IMR-90 (cell line): ENCODE measurements around the gene SLC2A3. TPM values are rescaled to one million over a fixed set of nuclear protein-coding genes. Genes with fewer than 3 reads are reported as not detected.

Experiments used
- ATAC-seq: fragments of 200-7000 bp; cut with Tn5 transposase; 2 replicates; pipeline ENCODE4 v1.9.1; 2020; ENCODE audit warnings: low read depth, mild to moderate bottlenecking, moderate library complexity
- BruUV-seq: library from RNA; stranded (reverse); fragments of 400-500 nt; replicated peaks from 2 replicates; lab custom pipeline; 2021; lab: Mats Ljungman, UMichigan
- CTCF ChIA-PET: fragments of 300-600 bp; formaldehyde crosslinking; extraction: SDS; loops from one replicate; lab custom pipeline; 2021; ENCODE audit warnings: antibody characterized with exemption; lab: Yijun Ruan, JAX
- POLR2A ChIA-PET: fragments of 300-600 bp; sonication (Branson Sonifier 250); formaldehyde crosslinking; loops from one replicate; lab custom pipeline; 2022; ENCODE audit warnings: antibody characterized with exemption; ENCODE audit not compliant: unreplicated experiment; lab: Charles Lee
- DNase-seq: peaks from one replicate; pipeline ENCODE4 v3.0.0; 2013
- H2AFZ ChIP-seq: replicated peaks from 2 replicates; pipeline ENCODE3; 2013; ENCODE audit warnings: low read length, mild to moderate bottlenecking; ENCODE audit not compliant: poor library complexity
- H2AK5ac ChIP-seq: 2 replicates; pipeline ENCODE4 v1.6.1; 2013; ENCODE audit warnings: low read depth, low read length, inconsistent platforms
- H2AK9ac ChIP-seq: replicated peaks from 2 replicates; pipeline ENCODE3; 2013; ENCODE audit warnings: mild to moderate bottlenecking, low read depth, low read length, moderate library complexity; ENCODE audit not compliant: poor library complexity
- H2BK120ac ChIP-seq: 2 replicates; pipeline ENCODE4 v1.6.1; 2013; ENCODE audit warnings: low read depth, low read length, inconsistent platforms
- H2BK15ac ChIP-seq: 3 replicates; pipeline ENCODE4 v1.6.1; 2013; ENCODE audit warnings: low read depth, low read length, inconsistent platforms
- H2BK20ac ChIP-seq: 2 replicates; pipeline ENCODE4 v1.6.1; 2013; ENCODE audit warnings: low read depth, mild to moderate bottlenecking, inconsistent platforms, low read length, moderate library complexity
- H2BK5ac ChIP-seq: 2 replicates; pipeline ENCODE4 v1.6.1; 2013; ENCODE audit warnings: mild to moderate bottlenecking, low read depth, low read length, inconsistent platforms; ENCODE audit not compliant: poor library complexity, severe bottlenecking
- H3K14ac ChIP-seq: replicated peaks from 2 replicates; pipeline ENCODE4 v1.6.1; 2013; ENCODE audit warnings: low read depth, low read length, inconsistent platforms
- H3K18ac ChIP-seq: 2 replicates; pipeline ENCODE4 v1.6.1; 2013; ENCODE audit warnings: low read depth, low read length, control low read depth
- H3K23ac ChIP-seq: 2 replicates; pipeline ENCODE4 v1.6.1; 2013; ENCODE audit warnings: low read depth, low read length, inconsistent platforms
- H3K27ac ChIP-seq: 2 replicates; pipeline ENCODE4 v1.5.1; 2013; ENCODE audit warnings: mild to moderate bottlenecking, control low read depth, low read length; ENCODE audit not compliant: insufficient read depth
- H3K27me3 ChIP-seq: 2 replicates; pipeline ENCODE4 v1.6.1; 2013; ENCODE audit warnings: low read length; ENCODE audit not compliant: control insufficient read depth, insufficient read depth
- H3K36me3 ChIP-seq: 2 replicates; pipeline ENCODE4 v1.6.1; 2013; ENCODE audit warnings: low read length, mixed read lengths; ENCODE audit not compliant: control insufficient read depth, insufficient read depth
- H3K4ac ChIP-seq: 2 replicates; pipeline ENCODE4 v1.6.1; 2013; ENCODE audit warnings: low read depth, low read length, inconsistent platforms
- H3K4me1 ChIP-seq: 2 replicates; pipeline ENCODE4 v1.6.1; 2013; ENCODE audit warnings: low read length, mixed read lengths; ENCODE audit not compliant: control insufficient read depth, insufficient read depth
- H3K4me2 ChIP-seq: 2 replicates; pipeline ENCODE4 v1.6.1; 2013; ENCODE audit warnings: low read depth, mild to moderate bottlenecking, control low read depth, low read length, moderate library complexity
- H3K4me3 ChIP-seq: 2 replicates; pipeline ENCODE4 v1.5.1; 2013; ENCODE audit warnings: low read depth, mild to moderate bottlenecking, control low read depth, low read length, moderate library complexity; ENCODE audit not compliant: insufficient read depth
- H3K56ac ChIP-seq: 2 replicates; pipeline ENCODE4 v1.6.1; 2013; ENCODE audit warnings: low read length, inconsistent platforms; ENCODE audit not compliant: insufficient read depth; ENCODE audit errors: extremely low read depth
- H3K79me1 ChIP-seq, 2 experiments: 2 replicates each; pipeline ENCODE4 v1.6.1; 2013; ENCODE audit warnings: low read length in 2 of 2, inconsistent platforms in 1 of 2, low read depth in 1 of 2
- H3K9ac ChIP-seq: 2 replicates; pipeline ENCODE4 v1.6.1; 2013; ENCODE audit warnings: low read depth, low read length, control low read depth
- H3K9me1 ChIP-seq: 2 replicates; pipeline ENCODE4 v1.6.1; 2013; ENCODE audit warnings: low read length, inconsistent platforms; ENCODE audit not compliant: insufficient read depth
- H3K9me3 ChIP-seq: 2 replicates; pipeline ENCODE4 v1.6.1; 2013; ENCODE audit warnings: low read length; ENCODE audit not compliant: control insufficient read depth, insufficient read depth
- H4K20me1 ChIP-seq: 2 replicates; pipeline ENCODE4 v1.6.1; 2013; ENCODE audit warnings: low read length, inconsistent platforms; ENCODE audit not compliant: insufficient read depth
- H4K5ac ChIP-seq: 2 replicates; pipeline ENCODE4 v1.6.1; 2013; ENCODE audit warnings: mild to moderate bottlenecking, low read depth, low read length, control low read depth
- H4K8ac ChIP-seq, 2 experiments: 2 replicates each; pipeline ENCODE4 v1.6.1; 2013; ENCODE audit warnings: low read depth in 2 of 2, low read length in 2 of 2, control low read depth in 1 of 2, inconsistent platforms in 1 of 2
- H4K91ac ChIP-seq: 2 replicates; pipeline ENCODE4 v1.6.1; 2013; ENCODE audit warnings: low read depth, low read length, inconsistent platforms; ENCODE audit not compliant: insufficient read depth
- CHD1 ChIP-seq: IDR thresholded peaks from 2 replicates; pipeline ENCODE4 v1.6.1; 2012; ENCODE audit warnings: low read depth, low read length, improper control_type of control experiment
- WGBS, 2 experiments: methylation state at CpG; one replicate each; pipeline versions ENCODE4 v1.1.5 to v1.1.7; 2013; ENCODE audit warnings: missing lambda C conversion rate in 2 of 2; ENCODE audit not compliant: insufficient read length in 1 of 2; ENCODE audit errors: extremely low coverage in 2 of 2; 5-methylcytosine and 5-hydroxymethylcytosine counted together
- dilution Hi-C: fragments of 300-500 bp; cut with HindIII; formaldehyde crosslinking; loops from one replicate; pipeline ENCODE4 v1.14.3; 2018; ENCODE audit warnings: low sequenced_read_pairs; ENCODE audit not compliant: unreplicated experiment
- in situ Hi-C: fragments of 300-500 bp; cut with MboI; formaldehyde crosslinking; loops from 3 replicates; pipeline ENCODE4 v1.14.3; 2019; ENCODE audit warnings: low sequenced_read_pairs, inconsistent platforms, mixed read lengths
- intact Hi-C: fragments of 100-400 bp; cut with micrococcal nuclease; formaldehyde crosslinking; loops from 2 replicates; pipeline ENCODE4 v1.10.0; 2022
- polyA plus RNA-seq, 3 experiments: library from polyadenylated mRNA; depleted of rRNA; stranded (reverse); fragments of >200 nt; gene quantifications; 2 replicates each; pipeline ENCODE4 v1.2.3, GENCODE V29; 2012; ENCODE audit warnings: low replicate concordance in 1 of 3
- total RNA-seq: library from RNA; depleted of rRNA; stranded (reverse); fragments of >200 nt; gene quantifications from 2 replicates; pipeline ENCODE4 v1.2.3, GENCODE V29; 2012

Gene SLC2A3
- total and polyA plus RNA-seq, 2 of the 4 experiments (the other 2 are of a cell fraction), result 46.1 to 54.8 TPM

DNA sequence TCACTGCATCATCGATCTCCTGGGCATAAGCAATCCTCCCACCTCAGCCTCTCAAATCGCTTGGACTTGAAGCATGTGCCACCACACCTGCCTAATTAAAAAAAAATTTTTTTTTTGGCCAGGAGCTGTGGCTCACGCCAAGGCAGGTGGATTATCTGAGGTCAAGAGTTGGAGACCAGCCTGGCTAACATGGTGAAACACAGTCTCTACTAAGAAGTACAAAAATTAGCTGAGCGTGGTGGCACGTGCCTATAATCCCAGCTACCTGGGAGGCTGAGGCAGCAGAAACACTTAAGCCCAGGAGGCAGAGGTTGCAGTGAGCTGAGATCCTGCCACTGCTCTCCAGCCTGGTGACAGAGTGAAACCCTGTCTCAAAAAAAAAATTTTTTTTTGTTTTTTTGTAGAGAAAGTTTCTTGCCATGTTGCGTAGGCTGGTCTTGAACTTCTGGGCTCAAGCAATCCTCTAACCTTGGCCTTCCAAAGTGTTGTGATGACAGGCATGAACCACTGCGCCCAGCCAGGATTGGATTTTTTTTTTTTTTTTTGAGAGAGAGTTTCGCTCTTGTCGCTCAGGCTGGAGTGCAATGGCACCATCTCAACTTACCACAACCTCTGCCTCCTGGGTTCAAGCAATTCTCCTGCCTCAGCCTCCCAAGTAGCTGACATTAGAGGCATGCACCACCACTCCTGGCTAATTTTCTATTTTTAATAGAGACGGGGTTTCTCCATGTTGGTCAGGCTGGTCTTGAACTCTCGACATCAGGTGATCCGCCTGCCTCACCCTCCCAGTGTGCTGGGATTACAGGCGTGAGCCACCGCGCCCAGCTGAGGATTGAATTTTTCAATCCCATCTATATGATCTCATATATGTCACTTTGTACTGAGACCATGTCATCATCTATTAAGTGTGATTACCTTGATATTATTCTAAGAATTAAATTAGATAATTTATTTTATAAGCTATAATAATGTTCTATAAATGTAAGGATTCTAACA lies 12.4 kb downstream of the SLC2A3 start:
- no CpG with 5 or more reads among the region's 15 CpGs for whole genome bisulfite sequencing, 2 experiments
- ATAC-seq (no peak), DNase-seq (no peak)
- H3K9me3 ChIP-seq, result no peaks in the 10 kb centered on the region
- H3K27me3 ChIP-seq, result no peaks in the 10 kb centered on the region
- TF ChIP-seq CHD1, result no peak
- H2BK20ac ChIP-seq, result no peak overlapping the region
- H3K14ac ChIP-seq, result no peak overlapping the region
- peaks cover 12 to 37% of the 10 kb centered on the region in 2 experiments; a peak in 3 of 4 replicates for H3K79me1 ChIP-seq
- intact Hi-C loops (no loop called here), dilution Hi-C loops (no loop called here), in situ Hi-C loops (no loop called here)
- H3K9ac ChIP-seq, result no peak overlapping the region
- no peak overlapping the region for H3K4me2 ChIP-seq
- no peak overlapping the region for H4K91ac ChIP-seq
- H3K27ac ChIP-seq, result no peak overlapping the region
- H3K4me1 ChIP-seq, result 0 out of 2 replicates have a peak, but pooled peaks cover 1% of the 10 kb centered on the region
- ChIA-PET CTCF (no interaction called here), POLR2A (no interaction called here)
- H2BK15ac ChIP-seq, result no peak overlapping the region
- H4K20me1 ChIP-seq, result peaks cover 36% of the 10 kb centered on the region
- H3K56ac ChIP-seq, result no peak overlapping the region
- no peak overlapping the region for H4K8ac ChIP-seq
- H4K5ac ChIP-seq, result no peak overlapping the region
- peaks cover 68% of the 10 kb centered on the region for H3K36me3 ChIP-seq
- no peak overlapping the region for H3K23ac ChIP-seq
- no peak overlapping the region for H3K18ac ChIP-seq
- no peak overlapping the region for H2BK5ac ChIP-seq
- H2AK5ac ChIP-seq, result no peak overlapping the region
- no peak overlapping the region for H3K4me3 ChIP-seq
- no peak overlapping the region for H2BK120ac ChIP-seq
- no peak overlapping the region for H3K4ac ChIP-seq
- BruUV-seq, result no TSS peak
- no peak overlapping the region for H2AFZ ChIP-seq
- H3K9me1 ChIP-seq, result no peaks in the 10 kb centered on the region
- no peak overlapping the region for H2AK9ac ChIP-seq
